AG09309 (cell line): ENCODE results near the gene UBE2O.

Source experiments
- DNase-seq: peaks from one replicate; pipeline ENCODE4 v3.0.0-alpha.2; 2010; ENCODE audit warnings: low read depth
- H3K4me3 ChIP-seq: 2 replicates; pipeline ENCODE4 v1.5.1; 2011; ENCODE audit warnings: mild to moderate bottlenecking, low read depth, low read length, moderate library complexity; ENCODE audit not compliant: control insufficient read depth
- TF ChIP-seq, protein P1 (sequence below): IDR thresholded peaks from 2 replicates; pipeline ENCODE4 v1.5.1; 2011; ENCODE audit warnings: mild to moderate bottlenecking, low read depth, low read length, inconsistent platforms; ENCODE audit not compliant: insufficient read depth, control insufficient read depth; ENCODE audit errors: missing control alignments

UBE2O gene

DNA sequence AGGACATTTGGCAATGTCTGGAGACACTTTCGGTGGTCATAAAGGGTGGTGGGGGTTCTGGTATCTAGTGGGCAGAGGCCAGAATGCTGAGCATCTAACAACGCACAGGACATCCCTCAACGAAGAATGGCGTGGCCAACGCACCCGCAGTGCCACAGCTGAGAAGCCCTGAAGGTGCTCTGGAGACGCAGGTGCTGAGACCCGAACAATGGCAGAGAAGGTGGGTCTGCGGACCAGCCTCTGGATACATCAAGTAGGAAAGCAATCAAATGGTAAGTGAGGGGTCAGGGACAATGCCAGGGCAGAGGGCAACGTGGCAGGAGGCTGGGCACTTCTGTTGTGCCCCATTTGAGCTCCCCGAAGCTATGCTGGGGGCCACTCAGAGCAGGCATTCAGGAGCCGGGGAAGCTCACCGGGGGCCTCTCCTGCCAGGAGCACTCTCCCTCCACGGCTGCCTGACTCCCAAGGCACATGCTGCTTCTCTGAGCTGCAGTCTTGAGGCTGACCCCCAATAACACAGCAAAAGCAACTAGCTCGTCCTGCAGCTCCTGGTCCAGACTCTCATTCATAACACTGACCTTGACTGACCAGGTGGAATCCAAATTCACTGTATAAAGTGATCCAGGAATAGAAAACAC is 42.5 kb downstream of the UBE2O start:
- DNase-seq = no peak
- TF ChIP-seq, protein P1, sequence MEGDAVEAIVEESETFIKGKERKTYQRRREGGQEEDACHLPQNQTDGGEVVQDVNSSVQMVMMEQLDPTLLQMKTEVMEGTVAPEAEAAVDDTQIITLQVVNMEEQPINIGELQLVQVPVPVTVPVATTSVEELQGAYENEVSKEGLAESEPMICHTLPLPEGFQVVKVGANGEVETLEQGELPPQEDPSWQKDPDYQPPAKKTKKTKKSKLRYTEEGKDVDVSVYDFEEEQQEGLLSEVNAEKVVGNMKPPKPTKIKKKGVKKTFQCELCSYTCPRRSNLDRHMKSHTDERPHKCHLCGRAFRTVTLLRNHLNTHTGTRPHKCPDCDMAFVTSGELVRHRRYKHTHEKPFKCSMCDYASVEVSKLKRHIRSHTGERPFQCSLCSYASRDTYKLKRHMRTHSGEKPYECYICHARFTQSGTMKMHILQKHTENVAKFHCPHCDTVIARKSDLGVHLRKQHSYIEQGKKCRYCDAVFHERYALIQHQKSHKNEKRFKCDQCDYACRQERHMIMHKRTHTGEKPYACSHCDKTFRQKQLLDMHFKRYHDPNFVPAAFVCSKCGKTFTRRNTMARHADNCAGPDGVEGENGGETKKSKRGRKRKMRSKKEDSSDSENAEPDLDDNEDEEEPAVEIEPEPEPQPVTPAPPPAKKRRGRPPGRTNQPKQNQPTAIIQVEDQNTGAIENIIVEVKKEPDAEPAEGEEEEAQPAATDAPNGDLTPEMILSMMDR = no peak
- no peak overlapping the region for H3K4me3 ChIP-seq

DNA sequence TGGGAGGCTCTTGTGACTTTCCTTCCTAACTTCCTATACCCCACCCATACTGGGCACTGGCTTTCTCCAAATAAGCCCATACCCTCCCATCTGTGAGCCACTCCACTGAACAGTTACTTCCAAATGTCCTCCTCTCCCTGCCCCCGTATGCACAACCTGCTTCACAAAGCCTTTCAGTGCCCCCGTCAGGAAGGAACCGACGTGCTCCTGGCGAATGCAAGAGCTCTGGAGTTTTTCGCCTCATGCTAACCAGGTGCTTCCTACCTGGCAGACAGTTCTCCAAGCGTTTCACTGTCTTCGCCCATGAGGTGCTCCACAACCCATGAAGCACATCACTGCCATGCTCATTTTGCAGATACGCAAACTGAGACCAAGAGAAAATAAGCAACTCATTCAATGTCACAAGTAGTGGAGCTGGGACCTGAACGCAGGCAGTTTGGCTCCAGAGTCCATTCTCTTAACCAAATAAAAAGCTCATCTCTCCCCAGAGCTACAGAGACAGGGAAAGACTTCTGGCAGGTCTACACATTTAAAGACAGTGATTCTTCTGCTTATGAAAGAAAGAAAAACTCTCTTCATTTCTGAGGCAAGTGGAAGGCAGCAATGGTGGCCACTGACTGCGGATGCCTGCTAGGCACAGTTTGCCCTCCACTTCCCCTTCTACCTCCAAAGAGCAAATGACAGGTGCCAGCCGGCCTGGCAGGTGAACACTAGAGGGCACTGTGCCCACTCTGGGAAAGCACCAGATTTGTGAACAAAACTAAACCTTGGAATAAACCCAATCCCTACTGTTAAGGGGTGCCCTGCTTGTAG is 44.7 kb downstream of the UBE2O start:
- no peak overlapping the region for H3K4me3 ChIP-seq
- DNase-seq = no peak
- TF ChIP-seq, protein P1 = peak; percentile 86

DNA sequence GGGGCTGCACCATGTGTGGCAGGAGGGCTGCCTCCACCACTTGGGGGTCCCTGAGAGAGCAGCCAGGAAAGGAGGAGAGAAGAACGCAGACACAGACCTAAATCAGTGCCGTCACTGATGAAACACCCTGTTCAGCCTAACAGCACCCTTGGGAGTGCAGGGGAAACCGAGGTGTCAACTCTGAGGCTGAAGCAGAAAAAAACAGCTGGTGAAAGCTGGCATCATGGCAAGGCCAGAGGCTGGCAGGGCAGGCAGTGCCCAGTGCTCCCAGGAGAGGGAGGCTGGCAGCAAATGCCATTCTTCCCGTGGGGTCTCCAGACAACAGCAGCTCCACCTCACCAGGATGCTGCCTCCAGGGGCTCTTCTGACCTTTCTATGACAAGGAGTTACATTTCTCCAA is 45.4 kb downstream of the UBE2O start:
- TF ChIP-seq, protein P1 = no peak
- DNase-seq = no peak
- H3K4me3 ChIP-seq = no peak overlapping the region

DNA sequence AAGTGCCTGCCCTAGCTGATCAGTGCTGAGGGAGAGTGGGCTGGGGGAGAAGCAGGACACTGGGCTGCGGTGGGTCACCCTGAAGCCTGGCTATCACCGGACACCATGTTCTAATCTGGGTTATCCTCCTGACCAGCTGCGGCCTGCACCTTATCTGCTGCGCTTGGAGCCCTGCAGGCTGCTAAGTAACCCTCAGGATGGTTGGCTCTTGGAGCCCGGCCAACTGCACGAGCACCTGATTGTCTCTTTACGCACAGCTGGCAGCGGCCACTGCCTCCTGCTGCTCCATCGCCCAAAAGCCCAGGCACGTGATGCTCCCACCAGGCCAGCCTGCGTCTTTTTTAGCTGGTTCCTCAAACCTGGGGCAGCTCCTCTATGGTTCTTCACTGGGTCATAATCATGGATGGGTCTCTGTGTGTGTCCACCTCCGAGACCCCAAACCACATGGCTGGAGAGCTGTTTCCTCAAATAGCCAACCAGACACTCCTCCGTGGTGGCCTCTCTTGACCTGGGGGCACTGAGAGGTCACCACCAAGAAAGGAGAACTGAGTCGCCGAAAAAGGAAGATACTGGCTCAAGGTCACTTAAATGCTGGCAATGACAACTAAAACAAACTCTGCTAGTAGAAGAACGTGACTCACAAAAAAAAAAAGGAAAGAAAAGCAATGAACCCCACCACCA is 46.8 kb downstream of the UBE2O start:
- TF ChIP-seq, protein P1 = no peak
- H3K4me3 ChIP-seq = no peak overlapping the region
- DNase-seq = no peak

DNA sequence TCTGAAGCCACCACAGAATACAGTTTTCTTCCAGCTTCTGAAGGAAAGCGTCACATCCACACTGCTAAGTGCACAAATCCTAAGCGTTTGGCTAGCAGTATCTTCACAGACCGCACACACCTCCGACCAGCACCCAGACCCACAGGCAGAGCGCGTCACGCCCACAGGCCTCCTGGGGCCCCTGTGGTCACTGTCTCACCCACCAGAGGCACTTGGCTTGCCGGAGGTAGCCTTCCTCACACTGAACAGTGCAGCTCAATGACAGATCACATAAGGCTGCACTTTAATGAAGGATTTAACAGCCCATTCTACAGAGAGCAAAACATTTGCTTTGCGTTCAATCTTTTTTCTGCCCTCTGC is 47.4 kb downstream of the UBE2O start:
- no peak overlapping the region for H3K4me3 ChIP-seq
- DNase-seq = no peak
- TF ChIP-seq, protein P1 = no peak

DNA sequence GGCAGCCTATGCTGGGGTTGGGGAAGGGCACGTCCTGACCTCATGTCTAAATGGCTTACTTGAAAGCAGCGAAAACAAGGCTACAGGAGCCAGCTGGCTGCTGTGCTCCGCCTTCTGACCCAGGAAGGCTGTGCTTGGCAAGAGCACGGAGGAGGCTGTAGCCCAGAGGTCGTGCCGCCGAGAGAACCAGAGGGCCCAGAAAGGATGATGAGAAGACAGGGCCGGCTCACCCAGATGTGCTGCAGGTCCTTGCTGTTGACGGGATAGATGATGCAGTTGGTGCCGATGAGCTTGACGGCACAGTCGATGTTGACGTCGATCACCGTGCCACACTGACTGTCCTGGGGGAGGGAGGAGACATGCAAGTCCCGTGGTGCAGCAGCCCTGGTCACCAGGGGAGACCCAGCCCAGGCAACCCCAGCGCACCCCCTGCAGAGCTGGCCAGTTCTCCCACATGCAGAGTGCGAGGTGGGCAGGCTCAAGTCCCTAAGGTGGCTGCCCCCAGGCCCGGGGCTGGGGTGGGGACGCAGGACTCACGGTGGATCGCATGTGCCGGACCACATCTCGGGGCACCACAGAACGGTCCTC is 47.9 kb downstream of the UBE2O start:
- TF ChIP-seq, protein P1 = no peak
- H3K4me3 ChIP-seq = no peak overlapping the region
- DNase-seq = no peak
